HG02970 (cell line): ENCODE measurements around the gene AHSA1.

Source experiments
- ATAC-seq: cut with Tn5 transposase; IDR thresholded peaks from one replicate; pipeline ENCODE4 v1.9.1; 2021; ENCODE audit warnings: mild to moderate bottlenecking, moderate library complexity, moderate number of reproducible peaks; ENCODE audit not compliant: unreplicated experiment, low FRiP score

AHSA1 gene

DNA sequence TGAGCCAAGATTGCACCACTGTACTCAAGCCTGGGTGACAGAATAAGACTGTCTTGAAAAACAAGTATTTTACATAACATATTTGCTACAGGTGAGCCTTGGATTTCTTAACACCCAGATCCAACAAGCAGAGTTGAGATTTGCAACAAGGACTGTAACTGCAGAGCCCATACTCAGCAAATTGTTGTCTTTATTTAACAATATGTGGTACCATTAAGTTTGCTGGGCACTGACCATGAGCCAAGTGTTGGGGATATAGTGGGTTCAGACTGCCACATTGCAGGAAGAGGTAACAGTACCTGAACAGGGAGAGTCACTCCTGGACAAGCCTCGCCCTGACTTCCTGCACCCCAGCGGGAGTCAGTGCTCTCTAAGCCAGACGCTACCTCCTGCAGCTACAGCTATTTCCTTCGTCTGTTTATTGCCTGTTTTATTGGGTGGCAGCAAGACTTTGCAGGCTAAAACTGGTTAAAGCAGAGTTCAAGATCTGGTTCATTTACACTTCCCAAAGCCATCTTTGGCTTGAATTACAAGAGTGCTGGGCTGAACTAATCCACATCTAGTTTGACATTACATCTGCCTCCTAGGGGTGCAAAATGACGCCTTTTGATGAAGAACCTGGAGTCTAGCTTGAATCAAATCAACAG, 12.5 kb downstream of the AHSA1 start:
- no peak for ATAC-seq

DNA sequence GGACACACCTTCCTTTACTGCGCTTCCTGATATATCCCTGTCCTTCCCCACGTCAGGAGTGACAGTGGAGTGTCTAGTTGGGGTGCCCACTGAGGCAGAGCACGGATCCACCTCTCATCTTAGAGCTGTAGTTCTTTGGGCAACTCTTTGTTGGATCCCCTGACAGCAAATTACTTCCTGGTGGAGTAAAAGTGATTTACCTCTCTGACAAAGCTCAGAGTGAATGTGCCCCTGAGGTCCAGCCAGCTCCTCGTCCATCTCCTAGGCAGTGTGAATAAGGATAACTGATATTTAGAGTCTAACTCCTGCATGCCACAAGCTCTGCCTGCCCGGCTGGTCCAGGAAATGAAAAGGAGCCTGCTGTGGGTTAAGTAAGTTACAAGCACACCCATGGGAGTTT, 16.0 kb downstream of the AHSA1 start:
- ATAC-seq: no peak

DNA sequence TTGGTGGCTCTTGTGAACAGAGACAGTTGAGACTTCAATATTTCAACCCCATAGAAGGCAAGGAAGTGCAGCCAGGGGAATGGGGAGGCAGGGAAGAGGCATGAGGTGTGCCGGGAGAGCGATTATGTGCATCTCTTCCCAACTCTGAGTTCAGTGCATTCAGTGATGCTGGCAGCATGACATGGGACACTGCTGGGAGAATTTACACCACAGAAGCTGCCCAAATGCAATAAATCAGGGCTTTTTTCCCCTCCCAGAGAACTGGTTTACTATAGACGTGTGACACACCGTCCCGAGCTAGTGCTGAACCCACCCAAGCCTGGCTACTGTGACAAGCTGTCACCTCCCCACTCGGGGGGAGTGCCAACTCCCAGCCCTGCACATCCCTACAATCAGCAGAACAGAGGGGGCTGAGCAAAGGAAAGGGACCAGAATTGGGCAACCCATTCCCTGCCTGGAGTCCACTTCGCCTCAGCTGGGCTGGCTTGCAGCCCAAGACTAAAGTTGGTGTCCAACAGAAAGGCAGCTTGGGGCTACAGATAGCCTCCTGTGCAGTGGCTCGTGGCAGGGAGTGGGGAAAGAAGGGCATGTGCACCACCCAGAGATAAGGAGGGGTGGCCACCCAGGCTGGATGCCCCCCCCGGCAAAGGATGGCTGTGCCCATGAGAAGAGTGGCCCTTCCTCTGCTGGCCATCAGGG, 16.7 kb downstream of the AHSA1 start:
- no peak for ATAC-seq

DNA sequence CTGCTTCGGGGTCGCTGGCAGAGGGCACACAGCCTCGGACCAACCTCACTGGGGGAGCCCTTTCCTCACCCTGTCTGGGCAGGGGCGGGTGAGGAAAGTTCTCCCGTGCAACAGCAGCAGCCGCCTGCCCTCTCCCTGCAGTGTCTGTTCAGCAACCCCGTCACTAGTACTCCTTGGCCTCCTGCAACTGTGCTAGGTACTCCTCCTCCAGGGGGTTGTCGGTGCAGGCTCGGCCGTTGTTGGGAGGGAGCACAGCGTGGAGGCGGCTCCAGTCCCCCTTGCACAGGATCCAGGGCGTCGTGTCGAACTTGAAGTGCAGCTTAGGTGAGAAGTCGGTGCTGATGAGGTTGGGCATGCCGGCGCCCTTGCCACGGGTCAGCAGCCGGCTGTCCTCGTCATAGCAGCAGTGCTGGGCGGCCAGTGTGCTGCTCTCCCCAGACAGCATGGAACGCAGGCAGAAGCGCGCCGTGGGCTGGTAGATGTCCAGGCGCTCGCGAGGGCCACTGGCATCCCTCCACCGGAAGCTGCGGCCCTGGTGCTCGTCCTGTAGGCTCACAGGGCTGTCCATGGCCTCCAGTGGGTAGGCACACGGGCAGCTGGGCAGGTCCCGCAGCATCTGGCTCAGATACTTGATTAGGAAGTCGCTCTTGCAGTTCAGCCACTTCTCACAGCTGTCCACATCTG, 17.7 kb downstream of the AHSA1 start:
- no peak for ATAC-seq

DNA sequence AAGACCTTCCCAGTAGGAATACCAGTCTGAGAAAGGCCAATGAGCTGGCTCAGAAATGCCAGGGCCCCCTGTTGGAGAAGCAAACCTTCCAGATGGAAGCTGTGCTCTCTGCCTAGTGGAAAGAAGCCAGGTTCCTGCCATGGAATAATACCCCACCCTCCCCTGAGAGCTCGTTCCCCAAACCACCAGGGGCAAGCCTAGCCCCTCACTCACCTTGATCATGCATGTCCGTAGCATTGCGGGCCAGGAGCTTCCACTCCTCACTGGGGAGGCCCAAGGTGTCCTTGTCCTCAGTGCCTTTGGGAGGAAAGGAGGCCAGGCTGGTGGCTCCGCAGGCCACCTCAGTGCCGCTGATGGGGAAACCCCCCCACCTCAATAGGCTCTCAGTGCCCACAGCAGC, 20.1 kb downstream of the AHSA1 start:
- ATAC-seq: no peak

DNA sequence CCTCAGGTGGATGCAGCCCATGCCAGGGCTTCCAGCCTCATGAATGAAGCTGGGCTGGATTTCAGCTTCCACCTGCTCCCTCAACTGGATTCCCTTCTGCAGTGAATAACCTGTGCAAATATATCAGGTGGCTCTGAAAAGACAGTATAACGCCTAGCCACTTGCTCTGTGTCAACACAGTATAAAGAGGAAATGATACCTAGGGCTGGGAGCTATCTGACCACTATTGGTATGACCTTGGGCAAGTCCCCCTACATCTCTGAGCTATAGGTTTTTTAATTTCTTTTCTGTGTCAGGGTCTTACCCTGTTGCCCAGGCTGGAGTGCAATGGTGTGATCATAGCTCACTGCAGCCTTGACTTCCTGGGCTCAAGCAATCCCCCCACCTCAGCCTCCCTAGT, 20.9 kb downstream of the AHSA1 start:
- peak; percentile 68 for ATAC-seq

DNA sequence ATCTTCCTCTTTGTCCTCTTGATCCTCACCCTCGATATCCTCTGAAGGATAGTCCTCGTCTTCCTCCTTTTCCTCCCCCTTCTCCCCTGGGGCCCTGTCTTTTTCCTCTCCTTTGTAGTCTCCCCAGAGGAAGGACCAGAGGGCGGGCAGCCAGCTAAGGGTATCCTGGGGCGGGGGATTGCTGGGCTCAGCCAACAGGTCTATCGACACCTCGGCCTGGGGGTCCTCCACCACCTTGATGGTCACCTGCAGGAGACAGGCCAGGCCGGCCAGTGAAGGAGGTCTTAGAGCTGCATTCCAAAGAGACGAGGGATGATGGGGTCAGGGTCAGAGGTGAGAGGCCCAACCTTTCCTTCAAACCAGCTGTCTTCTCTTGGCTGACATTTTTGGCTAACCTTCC, 24.5 kb downstream of the AHSA1 start:
- no peak for ATAC-seq

DNA sequence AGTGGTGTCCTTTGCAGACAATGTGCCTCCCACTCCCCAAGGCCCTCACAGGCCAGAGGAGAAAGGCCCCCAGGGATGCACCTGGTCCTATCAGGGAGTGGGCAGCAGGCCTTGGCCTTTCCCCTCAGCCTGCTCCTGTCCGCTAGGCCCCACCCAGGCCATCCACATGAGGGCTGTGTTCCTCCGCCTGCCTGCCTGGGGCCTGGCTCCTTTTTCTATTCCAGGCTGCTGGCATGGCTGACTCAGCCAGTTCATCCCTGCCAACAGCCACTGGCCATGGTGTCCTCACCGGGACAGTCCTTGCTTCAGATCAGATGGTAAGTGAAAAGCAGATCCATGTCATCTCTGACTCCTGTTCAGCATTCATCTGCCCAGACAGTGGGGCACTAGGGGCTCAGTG, 27.4 kb downstream of the AHSA1 start:
- ATAC-seq: no peak

DNA sequence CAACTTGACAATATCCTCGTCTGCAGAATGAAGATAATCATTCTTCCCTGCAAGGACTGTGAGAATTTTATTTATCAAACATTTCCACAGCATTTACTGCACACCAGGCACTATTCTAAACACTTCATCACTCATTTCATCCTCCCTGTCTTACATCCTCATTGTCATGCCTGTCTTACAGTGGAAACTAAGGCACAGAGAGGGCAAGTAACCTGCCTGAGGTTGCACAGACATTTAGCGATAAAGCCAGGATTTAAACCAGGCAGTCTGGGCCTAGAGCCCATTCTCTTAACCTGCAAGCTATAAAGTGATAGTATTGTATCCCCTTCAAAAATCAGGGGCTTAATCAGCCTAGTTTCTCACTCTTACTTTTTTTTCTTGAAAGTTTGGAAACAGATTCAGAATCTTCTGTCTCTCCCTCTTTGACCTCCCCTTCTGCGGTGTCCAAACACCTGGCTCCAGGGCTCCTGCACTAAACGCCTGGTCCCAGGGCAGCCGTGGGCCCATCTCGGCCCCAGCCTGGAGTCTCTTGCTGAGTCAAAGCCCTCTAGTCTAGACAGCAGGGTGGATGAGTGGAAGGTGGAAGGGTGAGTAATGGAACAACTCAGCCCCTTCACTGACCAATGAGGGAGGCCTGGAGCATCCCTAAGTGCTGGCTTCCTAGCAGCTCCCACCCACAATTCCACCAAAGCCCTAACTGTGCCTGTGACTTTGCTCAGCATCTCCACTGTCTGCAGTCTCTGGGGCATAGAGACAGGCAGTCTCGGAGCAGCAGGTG, 28.2 kb downstream of the AHSA1 start:
- no peak for ATAC-seq

DNA sequence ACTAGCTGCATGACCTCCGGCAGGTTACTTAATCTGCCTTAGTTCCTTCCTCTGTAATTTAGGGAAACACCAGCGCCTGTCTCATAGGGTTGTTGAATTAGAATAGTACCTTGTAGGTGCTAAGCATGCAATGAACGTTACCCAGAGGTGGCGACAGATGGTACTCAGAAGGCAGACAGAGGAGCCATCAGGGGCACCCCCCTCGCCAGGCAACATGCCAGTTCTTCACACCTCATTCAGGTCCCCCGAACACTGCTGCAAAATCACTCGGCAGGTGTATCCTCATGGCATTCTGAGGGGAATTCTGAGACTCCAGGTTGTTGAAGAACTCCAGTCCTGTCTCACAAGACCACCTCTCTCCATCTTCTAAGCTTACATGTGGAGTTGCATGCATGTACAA, 30.7 kb downstream of the AHSA1 start:
- no peak for ATAC-seq

DNA sequence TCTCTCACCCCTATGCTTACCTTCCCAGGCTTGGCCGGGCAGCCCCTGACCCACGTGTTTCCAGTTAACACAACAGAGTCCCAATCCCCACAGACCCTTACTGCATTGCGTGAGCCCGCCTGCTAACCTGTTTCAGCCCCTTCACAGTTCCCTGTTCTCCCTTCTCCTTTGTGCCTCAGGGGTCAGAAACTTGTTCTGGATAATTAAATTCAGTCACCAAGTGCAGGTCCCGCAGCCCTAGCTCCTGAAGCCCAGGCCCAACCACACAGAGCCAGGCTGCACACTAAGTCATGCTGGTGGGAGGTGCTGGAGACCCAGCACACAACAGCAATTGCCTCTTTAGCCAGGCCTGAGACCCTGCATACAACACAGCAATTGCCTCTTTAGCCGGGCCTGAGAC, 31.1 kb downstream of the AHSA1 start:
- ATAC-seq: no peak

DNA sequence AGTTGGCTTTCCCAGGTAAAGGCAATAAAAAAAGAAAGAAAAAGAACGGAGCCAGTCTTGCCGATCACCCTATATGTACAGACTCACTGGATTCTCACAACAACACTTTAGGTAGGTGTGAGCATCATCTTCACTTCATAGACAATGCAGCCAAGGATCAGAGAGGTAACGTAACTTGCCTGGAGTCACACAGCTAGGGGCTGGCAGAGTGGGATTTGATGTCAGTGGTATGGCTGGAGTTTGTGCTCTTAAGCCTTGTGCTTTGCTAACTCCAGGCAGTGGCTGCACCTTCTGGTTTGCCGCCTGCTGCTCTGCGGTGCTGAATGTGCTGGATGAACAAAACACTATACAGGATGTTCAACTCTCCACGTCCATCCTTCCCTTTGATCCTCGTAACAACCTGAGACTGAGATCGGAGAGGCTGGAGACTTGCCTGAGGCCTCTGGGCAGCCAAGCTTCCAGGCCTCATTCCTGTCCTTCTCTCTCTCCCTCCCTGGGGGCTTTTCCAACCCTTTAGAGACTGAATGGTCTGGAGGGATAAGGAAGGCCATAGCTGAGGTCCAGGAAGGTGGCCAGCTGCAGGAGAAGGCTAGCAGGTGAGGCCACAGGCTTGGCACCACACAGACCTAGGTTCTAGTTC, 32.6 kb downstream of the AHSA1 start:
- no peak for ATAC-seq

DNA sequence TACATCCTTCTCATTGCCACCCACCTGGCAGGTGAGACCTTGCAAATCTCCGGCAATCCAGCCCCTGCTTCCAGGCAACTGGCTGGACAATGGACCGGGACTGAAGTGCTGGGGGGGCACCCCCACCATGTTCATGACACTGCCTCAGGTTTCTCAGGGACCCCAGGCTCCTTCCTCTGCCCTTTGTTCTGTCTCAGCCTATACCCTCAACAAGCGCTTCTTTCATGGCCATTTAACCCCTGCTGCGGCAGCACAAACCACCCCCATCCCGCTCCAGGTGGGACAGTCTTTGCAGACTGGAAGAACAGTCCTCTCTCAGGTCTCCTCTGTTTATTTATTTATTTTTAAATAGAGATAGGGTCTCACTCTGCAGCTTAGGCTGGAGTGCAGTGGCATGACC, 33.2 kb downstream of the AHSA1 start:
- no peak for ATAC-seq

DNA sequence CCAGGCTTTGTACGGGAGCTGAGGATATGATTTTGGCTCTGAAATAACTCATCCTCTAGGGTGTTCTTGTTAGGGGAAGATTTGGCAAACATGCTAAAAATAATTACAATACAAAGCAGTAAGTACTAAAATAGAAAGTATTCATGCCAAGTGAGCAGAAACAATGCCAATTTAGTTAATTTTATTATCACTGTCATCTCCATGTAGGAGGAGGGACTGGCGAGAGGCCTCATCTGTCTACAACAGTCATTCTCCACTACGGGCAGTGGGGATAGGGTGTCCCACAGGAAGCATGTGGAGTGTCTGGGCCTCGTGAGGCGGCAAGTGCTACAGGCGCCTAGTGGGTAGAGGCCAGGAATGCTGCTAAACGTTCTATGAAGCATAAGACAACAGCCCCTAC, 37.4 kb downstream of the AHSA1 start:
- no peak for ATAC-seq

DNA sequence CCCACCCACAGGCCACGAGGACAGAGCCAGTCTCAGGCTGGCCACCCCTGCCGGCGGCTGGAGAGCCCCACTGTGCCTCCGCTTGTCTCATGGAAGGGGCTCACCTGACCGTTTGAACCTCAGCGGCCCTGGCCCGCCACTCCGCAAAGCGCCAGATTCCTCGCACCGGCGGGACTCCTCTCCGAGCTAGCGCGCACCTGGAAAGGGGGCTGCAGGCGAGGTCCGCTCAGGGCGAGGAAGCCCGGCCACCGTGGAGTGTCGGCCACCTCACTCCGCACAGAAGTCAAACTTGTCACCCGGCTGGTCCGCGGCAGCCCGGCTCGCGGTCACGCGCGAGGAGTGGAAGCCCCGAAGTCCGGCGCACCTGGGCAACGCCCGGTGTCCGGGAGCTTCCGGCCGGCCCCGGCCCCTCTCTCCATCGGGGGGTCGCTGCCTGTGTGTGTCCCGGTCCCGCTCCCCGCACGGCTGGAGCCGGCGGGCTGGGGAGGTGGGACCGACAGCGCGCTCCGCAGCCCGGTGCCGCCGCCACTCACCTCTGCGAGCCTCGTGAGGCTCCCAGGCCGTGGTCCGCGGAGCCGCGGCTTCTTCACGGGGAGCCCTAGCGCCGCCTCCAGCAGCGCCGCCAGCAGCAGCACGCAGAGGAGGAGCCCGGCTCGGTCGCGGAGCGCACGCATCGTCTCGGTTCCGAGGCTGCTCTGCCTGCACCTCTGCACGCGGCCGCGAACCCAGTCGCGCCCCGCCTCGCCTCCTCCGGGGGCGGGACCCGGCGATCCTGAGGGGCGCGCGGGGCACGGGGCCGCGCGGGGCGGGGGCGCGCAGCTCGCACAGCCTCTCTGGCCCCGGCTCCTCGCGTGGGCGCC, 40.5 kb downstream of the AHSA1 start, which contains the start of gene ISM2:
Gene ISM2, minus strand, starts transcription at position 697 of the 860 bp plus-strand sequence. Its CDS starts 23 bp downstream, at position 674.
- ATAC-seq: no peak

DNA sequence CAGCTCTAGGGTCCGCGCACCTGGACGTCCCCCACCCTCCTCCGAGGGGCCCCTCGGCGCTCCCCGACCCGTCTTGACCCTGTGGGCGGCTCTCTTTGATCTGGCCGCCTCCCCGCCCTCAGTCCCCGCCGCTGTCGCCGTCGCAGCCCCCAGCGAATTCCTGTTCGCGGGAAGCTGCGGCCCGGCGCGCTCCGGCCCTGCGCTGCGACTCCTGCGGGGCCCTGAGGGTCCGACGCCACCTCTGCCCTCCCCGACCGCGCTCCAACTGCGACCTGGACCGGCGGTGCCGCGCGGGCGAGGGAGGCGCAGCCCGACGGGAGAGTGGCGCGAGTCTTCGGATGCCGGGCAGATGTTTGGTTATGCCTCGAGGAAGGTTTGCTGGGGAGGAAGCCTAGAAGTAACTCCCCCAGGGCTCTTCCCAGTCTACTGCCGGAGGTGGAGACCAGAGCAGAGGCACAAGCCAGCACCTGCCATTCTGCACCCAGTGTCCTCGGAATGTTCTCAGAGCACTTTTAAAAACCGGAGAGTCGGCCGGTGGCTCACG, 41.2 kb downstream of the AHSA1 start:
- ATAC-seq: no peak

DNA sequence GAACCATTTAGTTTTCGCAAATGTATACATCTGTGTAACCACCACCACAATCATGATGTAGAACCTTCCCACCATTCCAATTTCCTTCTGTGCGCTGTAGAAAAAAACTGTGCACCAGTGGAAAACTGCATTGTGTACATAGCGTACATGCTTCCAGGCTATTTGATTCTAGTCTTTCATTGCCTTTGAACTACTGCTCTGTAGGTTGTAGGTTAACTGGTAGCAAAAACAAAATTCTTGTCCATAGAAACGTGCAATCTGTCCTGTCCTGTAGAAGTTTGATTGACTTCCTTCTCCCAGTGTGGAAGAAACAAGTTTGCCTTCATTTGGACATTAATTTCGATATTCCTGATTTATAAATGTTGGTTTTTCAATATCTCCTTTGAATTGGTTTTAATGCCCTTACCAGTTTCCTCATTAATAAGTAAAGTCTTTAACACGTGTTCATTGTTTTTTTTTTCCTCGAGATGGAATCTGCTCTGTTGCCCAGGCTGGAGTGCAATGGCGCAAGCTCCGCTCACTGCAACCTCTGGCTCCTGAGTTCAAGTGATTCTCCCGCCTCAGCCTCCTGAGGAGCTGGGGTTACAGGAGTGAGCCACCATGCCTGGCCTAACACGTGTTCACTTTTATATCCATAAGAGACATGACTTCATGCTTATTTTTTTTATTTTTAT, 44.4 kb downstream of the AHSA1 start:
- ATAC-seq: no peak

DNA sequence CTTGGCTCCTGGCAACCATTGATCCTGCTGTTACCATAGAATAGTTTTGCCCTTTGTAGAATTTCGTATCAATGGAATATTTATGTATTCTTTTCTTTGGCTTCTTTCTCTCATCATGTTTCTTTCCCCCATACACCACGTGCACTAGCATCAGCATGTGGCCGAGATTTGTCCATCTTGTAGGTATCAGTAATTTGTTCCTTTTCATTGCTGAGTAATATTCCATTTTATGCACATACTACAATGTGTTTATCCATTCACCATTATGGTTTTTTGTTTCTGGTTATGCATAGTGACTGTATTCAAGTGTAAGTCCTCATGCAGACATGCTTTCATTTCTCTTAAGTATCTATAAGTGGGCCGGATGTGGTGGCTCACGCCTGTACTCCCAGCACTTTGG, 45.2 kb downstream of the AHSA1 start:
- ATAC-seq: no peak

DNA sequence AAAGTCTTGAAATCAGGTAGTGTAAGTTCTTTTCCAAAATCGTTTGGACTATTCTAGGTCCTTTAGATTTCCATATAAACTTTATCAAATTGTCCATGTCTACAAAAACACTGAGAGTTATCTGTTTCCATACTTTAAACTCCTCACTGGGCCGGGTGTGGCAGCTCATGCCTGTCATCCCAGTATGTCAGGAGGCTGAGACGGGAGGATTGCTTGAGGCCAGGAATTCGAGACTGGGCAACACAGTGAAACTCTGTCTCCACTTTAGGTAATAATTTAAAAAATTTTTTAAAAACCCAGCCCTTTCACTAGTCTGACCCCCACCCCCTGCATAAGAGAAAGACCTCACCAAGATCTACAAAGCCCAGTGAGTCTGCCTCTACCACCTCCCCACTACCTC, 47.1 kb downstream of the AHSA1 start:
- ATAC-seq: no peak
